HL-60/S4 treated with retinoic acid at 250 ng/mL for 4 days and 3 days (cell line): ENCODE data around the gene NKD2.

Experiments
- in situ Hi-C: fragments of 300-500 bp; cut with MboI; formaldehyde crosslinking; loops from 2 replicates; pipeline ENCODE4 v1.7.0; 2022; ENCODE audit warnings: low sequenced_read_pairs

The NKD2 gene

DNA sequence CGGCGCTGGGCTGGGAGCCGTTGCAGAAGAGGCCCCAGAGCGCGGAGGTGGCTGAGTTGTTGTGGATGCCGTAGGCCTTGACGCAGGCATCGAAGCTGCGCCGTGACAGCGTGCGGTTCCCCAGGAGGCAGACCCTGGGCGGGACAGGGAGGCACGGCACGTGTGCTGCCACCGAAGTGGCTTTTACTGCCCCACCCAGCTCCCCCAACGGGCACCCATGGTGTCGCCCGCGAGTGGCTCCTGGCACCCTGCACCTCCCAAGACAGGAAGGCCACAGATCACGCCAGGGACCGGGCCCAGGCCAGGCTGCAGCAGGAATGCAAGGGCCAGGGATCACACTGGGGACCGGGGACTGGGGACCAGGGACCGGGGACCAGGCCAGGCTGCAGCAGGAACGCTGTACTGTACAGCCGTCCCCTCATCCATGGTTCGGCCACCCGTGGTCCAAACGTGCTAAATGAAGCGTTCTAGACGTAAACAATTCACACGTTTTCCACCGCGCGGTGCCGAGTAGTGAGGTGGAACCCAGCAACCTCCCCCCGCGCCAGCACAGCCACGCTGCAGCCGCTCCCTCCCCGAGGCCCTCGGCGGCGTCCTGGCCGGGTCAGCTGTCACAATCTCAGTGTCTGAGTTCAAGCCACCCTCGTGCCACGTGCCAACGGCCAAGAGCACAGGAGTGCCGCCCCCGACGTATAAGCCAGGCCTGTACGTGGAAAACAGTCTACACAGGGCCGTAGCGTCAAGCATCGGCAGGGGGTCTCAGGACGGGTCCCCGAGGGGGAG, 75.4 kb downstream of the NKD2 start:
- in situ Hi-C loops, result no loop called here

- in situ Hi-C loops, result no loop called here
Observed at GRCh38 chr5:1085391-1085790, 76.8 kb downstream of the NKD2 start.

GRCh38 chr5:1086137-1086536, 77.5 kb downstream of the NKD2 start:
- in situ Hi-C loops, result no loop called here

DNA sequence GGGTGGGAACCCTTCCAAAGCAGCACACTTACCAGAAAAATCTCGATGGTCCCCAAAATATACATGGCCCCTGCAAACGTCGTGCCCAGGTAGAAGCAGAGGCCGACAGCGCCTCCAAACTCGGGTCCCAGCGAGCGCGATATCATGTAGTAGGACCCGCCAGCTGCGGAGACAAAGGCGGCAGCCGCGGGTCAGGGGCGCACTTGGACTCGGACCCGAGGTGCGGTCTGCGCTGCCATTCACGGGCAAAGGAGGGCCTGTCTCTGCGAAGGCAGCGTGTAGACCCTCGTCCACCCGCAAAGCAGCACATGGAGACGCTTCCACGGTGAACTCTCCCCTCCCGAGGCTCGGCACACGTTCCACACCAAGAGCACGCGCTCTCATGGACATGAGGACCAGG, 78.3 kb downstream of the NKD2 start:
- in situ Hi-C loops, result no loop called here

DNA sequence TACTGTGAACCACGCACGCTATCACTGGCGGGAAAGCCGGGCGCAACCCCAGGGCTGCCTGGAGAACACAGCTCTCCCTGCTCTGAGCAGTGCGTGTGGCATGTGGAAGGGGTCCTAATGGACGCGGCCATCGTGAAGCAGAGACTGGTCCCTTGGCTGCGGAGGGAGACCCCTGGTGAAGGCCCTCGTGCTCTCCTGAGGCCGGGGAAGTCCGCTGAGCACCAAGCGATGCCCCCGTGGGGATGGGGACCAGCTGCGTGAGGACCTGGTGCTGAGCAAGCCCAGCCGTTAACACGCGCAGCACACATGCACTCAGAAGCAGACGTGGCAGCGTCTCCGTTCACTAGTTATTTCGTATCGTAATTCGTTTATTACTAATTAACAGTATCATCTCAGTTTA, 78.8 kb downstream of the NKD2 start:
- in situ Hi-C loops, result no loop called here

DNA sequence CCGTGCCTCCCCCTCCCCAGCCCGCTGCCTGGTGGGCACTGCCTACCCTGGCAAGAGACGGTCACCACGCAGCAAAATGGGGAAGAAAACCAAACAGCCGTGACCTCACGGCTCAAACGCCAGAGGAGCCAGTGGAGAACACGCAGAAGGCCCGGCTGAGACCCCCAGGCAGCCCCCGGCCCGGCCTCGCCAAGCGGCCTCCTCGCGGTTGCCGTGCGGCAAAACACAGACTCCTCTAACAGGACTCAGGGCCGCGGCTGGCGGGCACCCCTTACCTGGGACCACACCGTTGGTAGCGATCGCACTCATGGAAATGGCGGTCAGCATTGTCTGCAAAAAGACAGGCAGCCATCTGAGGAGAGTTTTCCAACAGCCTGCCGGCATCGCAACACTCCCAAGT, 79.4 kb downstream of the NKD2 start:
- in situ Hi-C loops, result no loop called here
